IPS-20b (cell line): ENCODE measurements around the gene MAPK8IP1.

Source experiments
- H3K27ac ChIP-seq: one replicate; pipeline ENCODE4 v1.5.1; 2013; ENCODE audit warnings: low read length
- H3K27me3 ChIP-seq: 2 replicates; pipeline ENCODE4 v1.6.1; 2013; ENCODE audit warnings: mild to moderate bottlenecking, low read length, inconsistent platforms; ENCODE audit not compliant: insufficient read depth
- H3K36me3 ChIP-seq: 2 replicates; pipeline ENCODE4 v1.6.1; 2013; ENCODE audit warnings: low read depth, mild to moderate bottlenecking, inconsistent platforms, low read length, moderate library complexity; ENCODE audit not compliant: insufficient read depth
- H3K4me1 ChIP-seq: 2 replicates; pipeline ENCODE4 v1.6.1; 2013; ENCODE audit warnings: mild to moderate bottlenecking, control low read depth, inconsistent platforms, low read length, moderate library complexity; ENCODE audit not compliant: insufficient read depth
- H3K4me3 ChIP-seq: 2 replicates; pipeline ENCODE4 v1.5.1; 2013; ENCODE audit warnings: mild to moderate bottlenecking, low read length, inconsistent platforms
- H3K9ac ChIP-seq: 2 replicates; pipeline ENCODE4 v1.6.1; 2013; ENCODE audit warnings: low read depth, mild to moderate bottlenecking, inconsistent platforms, low read length, moderate library complexity
- H3K9me3 ChIP-seq: 2 replicates; pipeline ENCODE4 v1.6.1; 2013; ENCODE audit warnings: mild to moderate bottlenecking, low read depth, low read length, inconsistent platforms; ENCODE audit not compliant: insufficient read depth

MAPK8IP1 gene

DNA sequence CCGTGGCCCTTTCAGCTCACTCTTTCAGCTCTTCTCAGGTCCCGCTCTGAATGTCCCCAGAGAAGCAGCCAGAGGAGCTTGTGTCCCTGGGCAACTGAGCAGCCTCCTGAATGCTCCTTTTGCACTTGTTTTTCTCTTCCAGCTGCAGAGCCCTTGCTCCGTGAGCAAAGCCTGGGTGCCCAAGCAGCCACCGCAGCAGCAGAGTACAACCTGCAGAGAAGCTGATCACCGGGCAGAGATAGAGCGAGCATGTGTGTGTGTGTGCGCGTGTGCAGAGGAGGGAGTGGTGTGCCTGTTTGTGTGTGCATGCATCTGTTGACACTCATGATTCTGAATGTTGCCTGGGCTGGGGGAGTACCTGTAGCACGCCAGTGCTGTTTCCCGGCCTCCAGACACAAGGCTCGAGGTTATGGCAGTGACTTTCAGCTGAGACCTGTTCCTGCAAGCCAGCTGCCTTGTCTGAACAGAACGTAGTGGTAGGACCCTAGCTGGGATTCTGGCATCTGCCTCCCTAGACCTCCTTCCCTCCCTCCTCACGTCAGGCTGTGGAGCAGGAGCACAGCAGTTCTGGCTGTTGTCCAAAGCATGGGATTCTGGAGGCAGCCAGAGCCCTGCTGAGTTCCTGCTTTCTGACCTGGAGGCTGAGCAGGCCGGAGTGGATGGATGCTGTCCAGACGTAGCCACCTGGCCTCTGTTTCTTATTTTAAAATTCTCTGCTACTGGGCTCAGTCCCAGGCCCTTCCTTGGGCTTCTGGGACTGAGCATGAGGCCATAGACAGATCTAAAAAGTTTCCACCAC, 4.5 kb upstream of the MAPK8IP1 start:
- Histone ChIP-seq H3K27me3 (peaks cover 1% of the 10 kb centered on the region; the same call in 1 of the 2 replicates), H3K9ac (no peak overlapping the region), H3K9me3 (no peaks in the 10 kb centered on the region), H3K27ac (no peak overlapping the region), H3K4me3 (no peak overlapping the region), H3K4me1 (peaks cover 10% of the 10 kb centered on the region; the same call in 1 of the 2 replicates), H3K36me3 (peaks cover 21% of the 10 kb centered on the region; the same call in 1 of the 2 replicates)

DNA sequence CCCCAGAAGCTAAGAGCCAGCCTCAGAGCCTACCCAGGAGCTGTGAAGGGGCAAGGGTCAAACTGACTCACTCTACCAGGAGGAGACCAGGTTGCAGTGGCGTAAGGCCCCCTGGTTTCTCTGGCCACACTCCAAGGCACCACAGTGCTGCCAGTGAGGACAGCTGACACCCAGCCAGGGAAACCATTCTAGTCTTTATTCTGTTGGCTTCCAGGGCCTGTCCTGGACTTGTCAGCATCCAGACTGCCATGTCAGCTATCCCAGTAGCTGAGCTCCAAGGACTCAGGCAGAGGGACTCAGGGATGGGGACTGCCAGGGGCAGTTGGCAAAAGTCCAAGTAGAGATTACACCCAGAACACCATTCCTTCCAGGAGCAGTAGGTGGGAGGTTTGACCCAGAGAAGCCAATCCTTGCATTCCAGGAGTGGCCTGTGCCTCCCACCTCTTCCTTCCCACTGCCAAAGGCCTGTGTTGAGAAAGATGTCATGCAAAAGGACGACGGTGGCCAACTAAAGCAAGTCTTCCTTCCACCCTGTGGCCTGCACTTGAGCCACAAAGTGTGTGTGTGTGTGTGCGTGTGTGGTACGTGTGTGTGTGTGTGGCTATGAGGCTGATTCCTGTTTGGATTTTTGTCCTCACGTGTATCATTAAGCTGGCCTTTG, 3.6 kb upstream of the MAPK8IP1 start:
- Histone ChIP-seq H3K9me3 (no peaks in the 10 kb centered on the region), H3K36me3 (peaks cover 21% of the 10 kb centered on the region; the same call in 1 of the 2 replicates), H3K27ac (no peak overlapping the region), H3K4me1 (peaks cover 2% of the 10 kb centered on the region; the same call in 1 of the 2 replicates), H3K4me3 (no peak overlapping the region), H3K9ac (no peak overlapping the region), H3K27me3 (peaks cover 10% of the 10 kb centered on the region)

DNA sequence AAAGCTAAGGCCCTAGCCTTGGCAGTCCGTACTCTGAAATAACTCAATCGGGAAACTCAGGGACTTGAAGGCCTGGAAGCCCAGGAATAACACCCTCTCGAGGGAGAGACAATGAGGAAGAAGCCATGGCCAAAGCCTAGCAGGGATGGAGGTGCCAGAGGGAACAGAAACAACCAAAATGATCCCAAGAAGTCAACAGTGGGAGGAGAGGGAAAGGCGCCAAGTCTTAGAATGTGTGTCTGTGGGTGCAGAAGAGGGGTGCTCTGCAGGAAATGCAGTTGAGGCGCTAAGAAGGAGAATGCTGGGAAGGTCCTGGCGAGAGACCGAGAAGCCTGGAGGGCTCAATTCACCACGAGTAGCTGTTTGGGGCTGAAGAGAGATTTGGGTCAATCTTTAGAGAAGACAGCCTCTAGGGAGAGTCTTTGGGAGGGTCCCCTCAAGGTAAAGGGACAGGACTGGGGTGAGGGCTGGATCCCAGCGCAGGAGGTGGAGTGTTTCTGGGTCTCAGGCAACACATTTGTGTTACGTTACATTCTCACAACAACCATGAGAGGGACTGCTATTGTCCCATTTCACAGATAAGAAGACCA, 760 bp upstream of the MAPK8IP1 start:
- H3K9ac ChIP-seq: no peak overlapping the region
- no peak overlapping the region for H3K27ac ChIP-seq
- H3K9me3 ChIP-seq: no peaks in the 10 kb centered on the region
- H3K36me3 ChIP-seq: peaks cover 15% of the 10 kb centered on the region; the same call in 1 of the 2 replicates
- no peaks in the 10 kb centered on the region; the same call in 1 of the 2 replicates for H3K4me1 ChIP-seq
- H3K4me3 ChIP-seq: peak overlapping the region; percentile 54; the same call in 1 of the 2 replicates
- H3K27me3 ChIP-seq: peaks cover 11% of the 10 kb centered on the region

DNA sequence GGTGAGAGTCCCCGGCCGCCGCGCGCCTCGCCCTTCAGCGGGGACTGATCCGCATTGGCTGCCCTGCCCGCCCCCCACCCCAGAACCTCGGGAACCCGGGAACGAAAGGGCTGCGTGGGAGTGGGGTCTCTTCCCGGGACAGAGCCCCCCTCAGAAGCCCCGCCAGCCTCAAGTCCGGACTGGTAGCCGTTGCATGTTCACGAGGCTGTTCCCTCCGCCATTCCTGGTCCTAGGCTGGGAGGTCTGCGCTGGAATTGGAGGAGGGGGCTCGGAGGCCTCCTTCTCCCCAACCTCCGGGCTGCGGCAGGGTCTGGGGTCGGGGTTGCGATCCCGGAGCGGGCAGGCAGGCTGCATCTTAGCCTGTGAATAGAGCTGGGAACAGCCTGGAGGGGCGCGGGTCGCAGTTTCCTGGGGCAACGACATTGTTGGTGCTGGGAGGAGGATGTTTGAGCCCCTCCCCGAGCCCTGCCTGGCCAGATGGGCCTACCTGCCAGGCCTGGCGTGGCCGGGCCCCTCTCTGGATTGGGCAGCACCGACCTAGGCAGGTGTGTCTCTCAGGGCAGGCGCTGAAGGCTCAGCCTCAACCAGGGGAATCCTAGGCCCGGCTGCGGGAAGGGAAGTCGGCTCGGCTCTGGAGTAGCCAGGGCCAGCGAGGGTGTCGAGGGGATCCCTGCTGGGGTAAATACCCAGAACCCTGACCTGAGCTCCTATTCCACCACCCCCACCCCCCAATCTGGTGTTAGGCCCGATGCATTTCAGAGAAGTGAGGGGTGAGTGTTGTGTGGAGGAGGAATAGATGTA, 670 bp downstream of the MAPK8IP1 start:
- Histone ChIP-seq H3K27ac (no peak overlapping the region), H3K27me3 (peaks cover 11% of the 10 kb centered on the region), H3K36me3 (peaks cover 8% of the 10 kb centered on the region; the same call in 1 of the 2 replicates), H3K9me3 (no peaks in the 10 kb centered on the region), H3K4me1 (no peaks in the 10 kb centered on the region; the same call in 1 of the 2 replicates), H3K9ac (peak overlapping the region; percentile 20; the same call in 1 of the 2 replicates), H3K4me3 (peak overlapping the region; percentile 70)

DNA sequence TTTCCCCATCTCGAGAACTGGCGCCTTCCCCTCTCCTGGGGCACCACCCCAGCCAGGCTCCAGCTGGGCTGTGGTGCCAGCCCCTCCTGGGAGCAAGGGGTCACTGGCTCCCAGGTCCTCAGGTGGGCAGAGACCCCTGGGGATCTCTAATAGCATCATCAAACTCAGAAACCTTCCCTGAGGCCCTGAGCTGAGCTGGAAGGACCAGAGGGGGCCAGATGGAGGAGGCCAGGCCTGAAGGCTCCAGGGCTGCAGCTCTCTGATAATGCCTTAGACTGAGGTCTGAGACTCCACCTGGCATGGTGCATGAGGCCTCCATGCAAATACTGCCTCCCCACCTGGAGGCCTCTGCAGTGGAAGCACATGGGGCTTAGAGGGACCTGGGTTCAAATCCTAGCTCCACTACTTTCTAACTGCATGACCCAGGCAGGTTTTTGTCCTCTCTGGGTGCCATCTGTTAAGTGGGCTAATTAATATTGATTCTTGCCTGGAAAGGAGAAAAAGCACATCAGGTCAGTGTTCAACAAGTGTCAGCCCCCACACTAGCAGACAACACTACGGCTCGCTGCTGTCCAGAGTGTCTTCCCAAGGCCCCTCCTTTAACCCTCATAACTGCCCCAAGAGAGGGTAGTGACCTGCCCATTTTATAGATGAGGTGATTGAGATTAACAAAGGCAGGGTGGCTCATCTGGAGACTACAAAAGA, 1.5 kb downstream of the MAPK8IP1 start:
- H3K4me3 ChIP-seq: peak overlapping the region; percentile 70; the same call in 1 of the 2 replicates

DNA sequence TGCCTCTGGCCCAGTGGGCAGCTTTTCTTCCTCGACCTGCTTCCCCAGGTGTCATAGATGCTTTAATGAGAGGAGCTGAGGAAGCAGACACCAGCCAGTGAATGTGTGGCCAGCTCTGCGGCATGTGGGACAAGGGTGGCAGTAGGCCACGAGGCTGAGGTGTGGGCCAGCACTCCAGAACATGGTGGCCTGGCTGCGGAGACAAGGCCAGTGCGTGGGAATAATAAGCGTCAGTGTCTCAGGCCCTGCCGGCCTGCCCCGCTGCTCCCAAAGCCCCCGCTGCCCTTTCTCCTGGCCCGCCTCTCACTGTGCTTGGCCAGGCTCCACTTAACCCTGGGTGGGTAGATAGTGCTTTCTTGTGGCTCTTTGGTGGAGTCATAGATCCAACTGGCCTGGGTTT, 2.1 kb downstream of the MAPK8IP1 start:
- Histone ChIP-seq H3K4me3 (no peak overlapping the region), H3K9ac (no peak overlapping the region), H3K27me3 (peaks cover 11% of the 10 kb centered on the region), H3K4me1 (no peaks in the 10 kb centered on the region; the same call in 1 of the 2 replicates), H3K36me3 (no peaks in the 10 kb centered on the region), H3K27ac (no peak overlapping the region), H3K9me3 (no peaks in the 10 kb centered on the region)

More for the DNA sequence above, 1.5 kb downstream of the MAPK8IP1 start:
- Histone ChIP-seq H3K27me3 (peaks cover 11% of the 10 kb centered on the region), H3K4me1 (no peaks in the 10 kb centered on the region; the same call in 1 of the 2 replicates), H3K9me3 (no peaks in the 10 kb centered on the region), H3K9ac (no peak overlapping the region; the same call in 1 of the 2 replicates), H3K36me3 (peaks cover under 1% of the 10 kb centered on the region; the same call in 1 of the 2 replicates), H3K27ac (no peak overlapping the region)

DNA sequence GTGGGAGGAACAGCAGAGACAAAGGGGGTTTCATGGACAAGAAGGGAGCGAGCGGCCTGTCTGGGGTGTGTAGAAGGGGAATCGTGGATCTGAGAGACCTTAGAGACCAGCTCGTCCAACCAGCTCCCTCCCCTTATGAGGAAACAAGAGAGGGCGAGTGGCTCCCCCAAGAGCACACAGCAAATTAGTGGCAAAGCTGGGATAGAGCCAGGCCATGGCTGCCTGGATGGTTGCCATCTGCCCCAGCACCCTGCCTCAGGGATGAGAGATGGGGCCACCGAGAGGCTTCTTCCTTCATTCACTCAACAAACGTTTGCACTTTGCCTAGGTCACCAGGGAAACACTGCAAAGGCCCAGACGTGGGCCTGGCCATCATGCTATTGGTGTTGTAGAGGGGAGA, 4.1 kb downstream of the MAPK8IP1 start:
- no peak overlapping the region for H3K9ac ChIP-seq
- no peak overlapping the region for H3K27ac ChIP-seq
- no peak overlapping the region for H3K4me3 ChIP-seq
- H3K4me1 ChIP-seq: peaks cover 2% of the 10 kb centered on the region; the same call in 1 of the 2 replicates
- no peaks in the 10 kb centered on the region for H3K36me3 ChIP-seq
- peaks cover 11% of the 10 kb centered on the region for H3K27me3 ChIP-seq
- H3K9me3 ChIP-seq: no peaks in the 10 kb centered on the region

DNA sequence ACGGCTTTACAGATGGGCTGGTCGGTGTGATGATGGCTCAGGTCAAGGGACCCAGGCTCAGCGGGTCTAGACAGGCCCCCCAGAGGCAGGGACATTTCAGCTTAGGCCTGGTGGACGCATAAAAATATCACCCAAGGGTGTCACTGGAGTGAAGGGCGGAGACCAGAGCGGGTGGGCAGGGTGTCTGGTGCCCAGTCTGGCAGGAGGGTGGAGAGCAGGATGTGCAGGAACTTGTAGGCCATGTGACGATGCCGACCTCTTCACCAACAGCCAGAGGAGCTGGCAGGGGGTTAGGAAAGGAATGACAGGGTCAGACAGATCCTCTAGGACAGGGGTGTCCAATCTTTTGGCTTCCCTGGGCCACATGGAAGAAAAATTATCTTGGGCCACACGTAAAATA, 4.5 kb downstream of the MAPK8IP1 start:
- Histone ChIP-seq H3K36me3 (no peaks in the 10 kb centered on the region), H3K9ac (no peak overlapping the region), H3K27me3 (peaks cover 11% of the 10 kb centered on the region), H3K4me3 (no peak overlapping the region), H3K27ac (no peak overlapping the region), H3K4me1 (peaks cover 2% of the 10 kb centered on the region; the same call in 1 of the 2 replicates), H3K9me3 (no peaks in the 10 kb centered on the region)

DNA sequence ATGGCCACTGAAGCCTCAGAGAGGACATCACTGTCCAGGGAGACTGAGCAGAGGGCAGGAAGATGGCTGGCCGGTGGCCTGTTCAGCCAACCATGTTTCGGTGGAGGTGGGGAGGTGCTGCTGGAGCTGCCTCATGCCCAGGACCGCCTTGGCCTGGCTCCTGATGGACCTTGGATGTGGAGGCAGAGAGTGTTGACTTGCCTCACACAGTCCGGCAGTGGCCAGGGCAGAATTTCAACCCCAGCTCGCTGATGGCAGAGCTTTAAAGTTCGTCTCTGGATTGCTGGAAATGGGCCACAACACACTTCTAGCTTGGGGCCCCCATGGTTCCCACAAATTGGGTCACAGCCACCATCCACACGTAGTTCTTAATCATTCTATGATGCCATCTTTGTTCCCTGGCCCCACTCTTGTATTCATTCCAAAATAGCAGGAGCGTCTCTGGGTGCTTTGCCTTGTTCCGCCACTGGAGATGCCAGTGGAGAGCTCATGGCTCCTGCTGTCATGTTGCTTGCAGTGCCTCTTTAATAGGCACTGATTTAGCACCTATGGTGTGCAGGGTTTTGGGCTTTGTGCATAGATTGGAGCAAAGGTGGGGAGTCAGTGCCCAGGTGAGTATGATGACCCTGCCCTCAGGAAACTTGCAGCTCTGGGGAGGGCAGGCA, 5.6 kb downstream of the MAPK8IP1 start:
- H3K27me3 ChIP-seq: peaks cover 10% of the 10 kb centered on the region
- H3K9me3 ChIP-seq: no peaks in the 10 kb centered on the region
- no peaks in the 10 kb centered on the region for H3K36me3 ChIP-seq
- peaks cover 4% of the 10 kb centered on the region; the same call in 1 of the 2 replicates for H3K4me1 ChIP-seq
- H3K4me3 ChIP-seq: no peak overlapping the region
- no peak overlapping the region for H3K27ac ChIP-seq
- no peak overlapping the region for H3K9ac ChIP-seq

DNA sequence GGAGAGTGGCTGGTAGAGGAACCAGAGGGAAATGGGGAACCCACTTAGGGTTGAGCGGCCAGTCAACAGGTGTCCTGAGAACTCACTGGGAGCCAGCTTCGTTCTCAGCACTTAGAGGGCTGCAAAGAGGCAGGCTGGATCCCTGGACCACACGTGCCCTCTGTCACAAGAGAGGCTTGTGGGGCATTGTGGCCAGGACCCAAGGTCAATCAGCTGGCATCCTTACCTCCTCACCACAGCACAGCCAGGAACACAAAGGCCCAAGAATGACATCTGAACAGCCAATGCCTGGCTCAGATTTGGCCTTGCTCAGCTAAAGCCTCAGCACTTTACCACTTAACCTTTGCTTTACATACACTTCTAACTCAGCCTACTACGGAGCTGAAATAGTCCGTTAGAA, 7.4 kb downstream of the MAPK8IP1 start:
- no peaks in the 10 kb centered on the region; the same call in 1 of the 2 replicates for H3K27me3 ChIP-seq
- H3K9ac ChIP-seq: peak overlapping the region; percentile 12; the same call in 1 of the 2 replicates
- H3K27ac ChIP-seq: no peak overlapping the region
- H3K9me3 ChIP-seq: no peaks in the 10 kb centered on the region
- peaks cover 7% of the 10 kb centered on the region; the same call in 1 of the 2 replicates for H3K4me1 ChIP-seq
- no peaks in the 10 kb centered on the region for H3K36me3 ChIP-seq
- H3K4me3 ChIP-seq: no peak overlapping the region
